ENCODE results near the gene CLDN3.
"Not testable (repeated sequence)": the region's sequence is repeated elsewhere in the genome, so short reads cannot be mapped to it uniquely, and the experiment has no call there.

The CLDN3 gene, protein sequence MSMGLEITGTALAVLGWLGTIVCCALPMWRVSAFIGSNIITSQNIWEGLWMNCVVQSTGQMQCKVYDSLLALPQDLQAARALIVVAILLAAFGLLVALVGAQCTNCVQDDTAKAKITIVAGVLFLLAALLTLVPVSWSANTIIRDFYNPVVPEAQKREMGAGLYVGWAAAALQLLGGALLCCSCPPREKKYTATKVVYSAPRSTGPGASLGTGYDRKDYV

DNA sequence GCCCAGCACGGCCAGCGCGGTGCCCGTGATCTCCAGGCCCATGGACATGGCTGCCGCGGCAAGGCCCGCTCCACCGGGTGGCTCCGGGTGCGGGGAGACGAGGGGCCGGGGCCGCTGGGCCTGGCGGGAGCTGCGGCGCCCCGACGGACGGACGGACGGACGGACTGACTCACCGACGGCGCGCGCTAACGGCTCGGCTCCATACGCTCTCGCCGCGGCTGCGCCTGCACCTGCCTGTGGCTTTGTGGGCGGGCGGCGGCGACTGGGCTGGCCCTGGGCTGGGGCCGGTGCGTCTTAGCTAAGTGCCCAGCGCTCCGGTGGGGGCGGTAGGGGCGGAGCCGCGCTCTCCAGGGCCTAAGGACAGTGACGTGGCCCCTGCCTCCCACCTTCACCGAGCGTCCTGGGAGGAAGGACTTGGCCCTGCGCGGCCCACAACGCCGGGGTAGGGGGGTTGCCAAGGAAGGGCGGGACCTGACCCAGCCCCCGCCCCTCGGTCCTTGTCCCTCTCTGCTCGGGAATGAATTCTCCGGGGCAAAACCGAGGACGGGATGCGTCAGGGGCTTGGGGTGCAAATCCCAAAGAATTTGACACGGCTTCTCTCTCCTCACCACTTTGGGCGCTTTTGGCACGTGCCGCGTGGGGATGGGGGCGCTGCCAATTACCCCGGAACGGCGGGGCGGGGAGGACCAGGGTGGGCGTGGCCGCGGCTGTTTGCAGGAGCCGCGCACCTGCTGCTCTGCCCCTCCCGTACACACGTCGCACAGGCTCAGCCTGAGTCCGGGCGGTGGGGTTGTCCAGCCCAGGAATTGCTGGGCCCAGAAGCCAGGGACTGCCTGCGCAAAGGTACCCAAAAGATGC is at the start of gene CLDN3:
Gene CLDN3 (minus strand): TSS at position 269 of the 858 bp plus-strand sequence. CDS start 221 bp downstream, at position 48.
- FAIRE-seq (no peak), DNase-seq (ENCODE audit: insufficient read length, low spot score) (no peak)
- no peak for TF ChIP-seq POLR2A (IDR thresholded peaks at IDR 0.05; ENCODE audit: low read depth, low read length)

DNA sequence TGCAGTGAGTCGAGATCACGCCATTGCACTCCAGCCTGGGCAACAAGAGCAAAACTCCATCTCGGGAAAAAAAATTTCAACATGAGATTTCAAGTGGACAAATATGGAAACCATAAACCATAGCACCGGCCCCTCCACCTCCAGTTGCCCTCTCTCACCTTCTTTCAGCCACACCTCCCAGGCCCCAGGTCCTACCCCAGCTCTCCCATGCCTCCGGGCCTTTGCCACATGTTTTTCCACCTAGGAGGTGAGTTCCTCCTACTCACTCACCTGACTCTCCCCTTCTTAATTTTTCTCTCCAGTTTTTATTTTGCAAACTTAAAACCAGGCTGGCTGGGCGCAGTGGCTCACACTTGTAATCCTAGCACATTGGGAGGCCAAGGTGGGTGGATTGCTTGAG is 47.1 kb upstream of the CLDN3 start:
- TF ChIP-seq POLR2A (IDR thresholded peaks at IDR 0.05; ENCODE audit: low read depth, low read length) = no peak
- FAIRE-seq (no peak), DNase-seq (ENCODE audit: insufficient read length, low spot score) (no peak)

DNA sequence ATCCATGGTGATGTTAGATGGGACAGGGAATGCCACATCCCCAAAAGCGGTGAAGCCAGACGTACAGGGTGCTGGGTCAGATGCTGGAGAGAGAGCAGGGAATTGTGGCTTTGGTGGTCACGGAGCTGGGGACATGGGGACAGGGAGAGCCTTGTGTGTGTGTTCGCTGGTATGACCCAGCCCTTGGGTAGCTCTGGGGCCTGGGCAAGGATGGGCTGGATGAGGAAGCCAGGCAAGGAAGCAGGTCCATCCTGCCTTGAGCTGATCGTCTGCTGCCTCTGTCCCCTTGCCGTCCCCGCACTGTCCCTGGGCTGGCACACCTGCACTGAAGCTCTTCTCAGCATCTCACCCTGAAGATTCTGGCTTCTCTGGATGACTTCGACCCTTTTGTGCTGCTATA is 45.4 kb upstream of the CLDN3 start:
- no peak for FAIRE-seq
- no peak for DNase-seq (ENCODE audit: insufficient read length, low spot score)
- TF ChIP-seq POLR2A (IDR thresholded peaks at IDR 0.05; ENCODE audit: low read depth, low read length) = no peak

DNA sequence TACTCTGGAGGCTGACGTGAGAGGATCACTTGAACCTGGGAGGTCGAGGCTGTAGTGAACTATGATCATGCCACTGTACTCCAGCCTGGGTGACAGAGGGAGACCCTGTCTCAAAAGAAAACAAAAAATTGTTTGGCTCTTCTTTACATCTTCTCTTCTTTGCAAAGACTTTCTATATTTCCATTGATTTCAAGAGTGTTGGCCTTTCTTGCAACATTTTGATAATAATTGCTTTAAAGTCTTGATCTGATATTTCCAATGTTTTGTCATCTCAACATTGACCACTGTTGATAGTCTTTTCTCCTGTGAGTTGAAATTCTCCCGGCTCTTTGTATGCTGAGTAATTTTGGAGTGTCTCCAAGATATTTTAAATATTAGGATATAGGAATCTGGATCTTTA is 42.9 kb upstream of the CLDN3 start:
- FAIRE-seq (no peak), DNase-seq (ENCODE audit: insufficient read length, low spot score) (no peak)
- TF ChIP-seq POLR2A (IDR thresholded peaks at IDR 0.05; ENCODE audit: low read depth, low read length) = no peak

DNA sequence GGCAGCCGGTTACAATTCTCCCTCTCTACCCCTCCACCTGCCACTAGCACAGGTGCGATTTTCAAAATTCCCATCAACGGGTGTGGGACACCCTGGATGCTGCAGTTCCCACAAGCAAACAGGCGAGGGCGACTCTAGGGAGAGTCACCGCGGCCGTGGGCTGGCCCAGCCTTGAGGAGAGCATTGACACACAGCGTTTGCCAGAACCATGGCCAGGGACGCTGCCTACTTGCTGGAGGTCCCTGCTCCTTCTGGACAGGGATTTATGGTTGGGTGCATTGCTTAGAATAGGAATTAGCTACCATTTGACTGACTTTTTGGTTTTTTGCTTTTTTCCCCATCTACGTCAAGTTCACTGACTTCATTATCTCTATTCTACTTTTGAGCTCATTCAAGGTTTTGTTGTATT is 41.7 kb upstream of the CLDN3 start:
- no peak for FAIRE-seq
- no peak for DNase-seq (ENCODE audit: insufficient read length, low spot score)
- TF ChIP-seq POLR2A (IDR thresholded peaks at IDR 0.05; ENCODE audit: low read depth, low read length) = no peak

DNA sequence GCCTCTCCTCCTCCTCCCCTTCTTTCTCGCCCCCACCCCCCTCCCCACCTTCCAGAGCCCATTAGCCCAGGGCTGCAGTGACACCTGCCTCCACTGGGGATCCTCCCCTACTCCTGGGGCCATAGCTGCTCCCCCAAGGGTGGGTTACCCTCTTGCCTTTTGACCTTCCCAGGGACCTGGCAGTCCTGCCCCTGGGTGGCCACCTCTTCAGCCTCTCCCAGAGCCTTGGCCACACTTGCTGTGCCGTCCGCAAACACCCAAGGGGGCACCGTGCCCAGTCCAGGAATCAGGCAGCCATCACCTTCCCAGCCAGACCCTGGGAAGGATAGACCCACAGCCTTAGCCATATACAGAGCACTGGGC is 40.9 kb upstream of the CLDN3 start:
- DNase-seq (ENCODE audit: insufficient read length, low spot score) = no peak
- no peak for FAIRE-seq

DNA sequence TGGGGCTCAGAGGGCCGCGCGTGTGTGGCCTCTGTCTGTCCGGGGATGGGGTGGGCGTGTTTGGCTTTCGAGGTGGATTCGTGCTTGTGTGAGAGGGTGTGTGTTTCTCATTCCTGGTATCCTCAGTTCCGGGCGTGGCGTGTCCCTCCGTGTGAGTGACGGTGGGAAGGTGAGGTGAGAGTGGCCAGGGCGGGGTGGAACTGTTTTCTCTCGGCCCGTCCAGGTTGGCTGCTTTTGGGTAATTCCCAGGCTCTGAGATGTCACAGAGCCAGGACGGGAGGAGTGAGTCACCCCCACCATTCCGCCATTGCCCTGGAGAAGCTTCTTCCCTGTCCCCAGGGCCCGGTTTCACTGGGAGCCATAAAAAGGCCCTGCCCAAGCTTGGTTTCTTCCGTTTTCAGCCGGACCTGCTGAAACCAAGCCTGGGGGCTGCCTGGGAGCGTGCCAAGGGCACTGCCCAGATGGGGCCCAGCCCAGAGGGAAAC is 39.4 kb upstream of the CLDN3 start:
- DNase-seq (ENCODE audit: insufficient read length, low spot score) = no peak
- no peak for FAIRE-seq
- TF ChIP-seq POLR2A (IDR thresholded peaks at IDR 0.05; ENCODE audit: low read depth, low read length) = no peak

More for the DNA sequence above, 40.9 kb upstream of the CLDN3 start:
- TF ChIP-seq POLR2A (IDR thresholded peaks at IDR 0.05; ENCODE audit: low read depth, low read length) = no peak

DNA sequence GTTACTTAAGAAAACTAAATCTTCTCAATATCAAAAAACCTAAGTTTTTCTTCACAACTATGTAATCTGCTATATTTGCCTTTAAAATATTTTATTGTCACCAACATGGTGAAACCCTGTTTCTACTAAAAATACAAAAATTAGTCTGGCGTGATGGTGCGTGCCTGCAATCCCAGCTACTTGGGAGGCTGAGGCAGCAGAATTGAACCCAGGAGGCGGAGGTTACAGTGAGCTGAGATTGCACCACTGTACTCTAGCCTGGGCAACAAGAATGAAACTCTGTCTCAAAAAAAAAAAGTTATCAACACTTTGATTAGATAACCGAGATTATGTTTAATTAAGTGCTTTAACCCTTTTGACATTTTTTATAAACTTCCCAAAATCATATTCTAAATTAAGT is 32.4 kb upstream of the CLDN3 start:
- no peak for TF ChIP-seq POLR2A (IDR thresholded peaks at IDR 0.05; ENCODE audit: low read depth, low read length)
- no peak for DNase-seq (ENCODE audit: insufficient read length, low spot score)
- no peak for FAIRE-seq

DNA sequence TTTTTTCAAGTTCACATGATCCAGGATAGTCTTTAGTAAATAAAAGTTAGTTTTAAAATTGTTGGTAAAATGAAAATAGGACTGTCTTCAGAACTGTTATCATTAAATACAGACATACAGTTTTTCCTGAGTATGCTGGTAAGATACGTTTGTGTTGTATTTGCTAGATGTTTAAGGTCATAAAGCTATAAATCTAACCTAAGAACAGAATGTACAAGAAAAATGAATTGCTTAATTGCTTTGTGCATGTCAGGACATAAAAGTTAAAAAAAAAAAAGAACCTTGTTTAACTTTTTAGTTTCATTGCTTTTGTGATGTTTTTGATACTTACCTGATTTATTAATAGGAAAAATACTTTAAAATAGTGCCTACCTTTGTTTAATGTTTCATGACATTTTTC is 31.5 kb upstream of the CLDN3 start:
- FAIRE-seq = no peak

DNA sequence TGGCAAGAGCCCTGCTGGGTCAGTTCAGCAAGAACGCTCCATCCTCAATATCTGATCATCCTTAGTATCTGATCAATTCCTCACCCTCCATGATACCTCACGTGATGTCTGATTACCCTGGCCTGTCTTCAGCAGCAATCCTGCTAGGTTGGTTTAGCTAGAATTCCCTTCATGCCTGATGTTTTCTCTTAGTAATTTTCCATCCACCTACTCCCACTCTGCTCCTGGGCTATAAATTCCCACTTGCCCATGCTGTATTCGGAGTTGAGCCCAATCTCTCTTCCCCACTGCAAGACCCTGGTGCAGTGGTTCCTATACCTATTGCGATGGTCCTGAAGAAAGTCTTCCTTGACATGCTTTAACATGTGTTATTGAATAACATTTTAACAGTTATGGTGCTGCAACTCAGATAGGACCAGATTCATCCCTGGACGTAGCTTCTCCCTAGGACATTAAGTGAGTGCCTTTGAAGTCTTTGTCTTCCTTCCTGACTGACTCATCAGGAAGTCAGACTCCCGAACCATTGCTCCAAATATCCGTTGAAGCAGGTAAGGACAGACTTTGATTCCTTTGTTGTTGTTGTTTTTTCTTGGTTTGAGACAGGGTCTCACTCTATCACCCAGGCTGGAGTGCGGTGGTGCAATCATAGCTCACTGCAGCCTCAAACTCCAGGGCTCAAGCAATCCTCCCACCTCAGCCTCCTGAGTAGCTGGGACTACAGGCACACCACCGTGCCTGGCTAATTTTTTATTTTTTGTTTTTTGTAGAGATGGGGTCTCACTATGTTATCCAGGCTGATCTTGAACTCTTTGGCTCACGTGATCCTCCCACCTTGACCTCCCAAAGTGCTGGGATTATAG is 29.4 kb upstream of the CLDN3 start:
- peak; percentile 88 for FAIRE-seq
- no peak for TF ChIP-seq POLR2A (IDR thresholded peaks at IDR 0.05; ENCODE audit: low read depth, low read length)
- DNase-seq (ENCODE audit: insufficient read length, low spot score) = no peak

More for the DNA sequence above, 31.5 kb upstream of the CLDN3 start:
- no peak for TF ChIP-seq POLR2A (IDR thresholded peaks at IDR 0.05; ENCODE audit: low read depth, low read length)
- DNase-seq (ENCODE audit: insufficient read length, low spot score) = no peak

DNA sequence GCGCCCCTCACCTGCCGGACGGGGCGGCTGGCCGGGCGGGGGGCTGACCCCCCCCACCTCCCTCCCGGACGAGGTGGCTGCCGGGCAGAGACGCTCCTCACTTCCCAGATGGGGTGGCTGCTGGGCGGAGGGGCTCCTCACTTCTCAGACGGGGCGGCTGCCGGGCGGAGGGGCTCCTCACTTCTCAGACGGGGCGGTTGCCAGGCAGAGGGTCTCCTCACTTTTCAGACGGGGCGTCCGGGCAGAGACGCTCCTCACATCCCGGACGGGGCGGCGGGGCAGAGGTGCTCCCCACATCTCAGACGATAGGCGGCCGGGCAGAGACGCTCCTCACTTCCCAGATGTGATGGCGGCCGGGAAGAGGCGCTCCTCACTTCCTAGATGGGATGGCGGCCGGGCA is 27.1 kb upstream of the CLDN3 start:
- not testable (repeated sequence) for DNase-seq (ENCODE audit: insufficient read length, low spot score); FAIRE-seq

DNA sequence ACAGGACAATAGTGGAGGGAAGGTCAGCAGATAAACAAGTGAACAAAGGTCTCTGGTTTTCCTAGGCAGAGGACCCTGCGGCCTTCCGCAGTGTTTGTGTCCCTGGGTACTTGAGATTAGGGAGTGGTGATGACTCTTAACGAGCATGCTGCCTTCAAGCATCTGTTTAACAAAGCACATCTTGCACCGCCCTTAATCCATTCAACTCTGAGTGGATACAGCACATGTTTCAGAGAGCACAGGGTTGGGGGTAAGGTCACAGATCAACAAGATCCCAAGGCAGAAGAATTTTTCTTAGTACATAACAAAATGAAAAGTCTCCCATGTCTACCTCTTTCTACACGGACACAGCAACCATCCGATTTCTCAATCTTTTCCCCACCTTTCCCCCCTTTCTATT is 26.6 kb upstream of the CLDN3 start:
- not testable (repeated sequence) for DNase-seq (ENCODE audit: insufficient read length, low spot score)

DNA sequence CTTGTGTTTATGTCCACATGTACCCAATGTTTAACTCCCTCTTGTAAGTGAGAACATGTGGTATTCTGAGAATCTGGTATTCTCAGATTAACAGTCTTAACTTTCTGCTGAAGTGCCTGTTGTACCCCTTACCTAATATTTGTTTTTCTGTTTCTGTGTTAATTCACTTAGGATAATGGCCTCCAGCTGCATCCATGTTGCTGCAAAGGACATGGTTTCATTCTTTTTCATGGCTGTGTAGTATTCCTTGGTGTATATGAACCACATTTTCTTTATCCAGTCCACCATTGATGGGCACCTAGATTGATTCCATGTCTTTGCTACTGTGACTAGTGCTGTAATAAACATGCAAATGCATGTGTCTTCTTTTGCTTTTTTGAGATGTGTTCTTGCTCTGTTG is 25.1 kb upstream of the CLDN3 start:
- FAIRE-seq; DNase-seq (ENCODE audit: insufficient read length, low spot score): not testable (repeated sequence)

More for the DNA sequence above, 26.6 kb upstream of the CLDN3 start:
- not testable (repeated sequence) for FAIRE-seq

DNA sequence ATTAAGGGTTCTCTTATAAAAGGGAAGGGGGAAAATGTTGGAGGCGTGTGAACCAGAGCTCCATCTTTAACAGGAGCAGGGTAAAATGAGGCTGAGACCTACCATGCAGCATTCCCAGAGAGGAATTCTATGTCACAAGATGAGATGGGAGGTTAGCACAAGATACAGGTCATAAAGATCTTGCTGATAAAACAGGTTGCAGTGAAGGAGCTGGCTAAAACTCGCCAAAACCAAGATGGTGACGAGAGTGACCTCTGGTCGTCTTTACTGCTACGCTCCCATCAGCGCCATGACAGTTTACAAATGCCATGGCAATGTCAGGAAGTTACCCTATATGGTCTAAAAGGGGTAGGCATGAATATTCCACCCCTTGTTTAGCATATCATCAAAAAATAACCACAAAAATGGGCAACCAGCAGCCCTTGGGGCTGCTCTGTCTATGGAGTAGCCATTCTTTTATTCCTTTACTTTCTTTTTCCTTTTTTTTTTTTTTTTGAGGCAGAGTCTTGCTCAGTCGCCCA is 21.2 kb upstream of the CLDN3 start:
- not testable (repeated sequence) for DNase-seq (ENCODE audit: insufficient read length, low spot score)

More for the DNA sequence above, 21.2 kb upstream of the CLDN3 start:
- not testable (repeated sequence) for FAIRE-seq

All from H54 (cell line).